Activated T-cell treated with anti-CD3 and anti-CD28 coated beads, Interleukin-2, amount 50 U/mL, for 4 hours (primary cell): ENCODE results near the gene IQSEC2. TPM values are rescaled to one million over a fixed set of nuclear protein-coding genes. Genes with fewer than 3 reads are reported as not detected.
A peak's percentile ranks its signal among the peaks of the same experiment; 100 is the strongest.

Experiments
- ATAC-seq, 2 donors: fragments of 200-7000 bp; cut with Tn5 transposase; one replicate each; pipeline ENCODE4 v1.10.0; 2021
- DNase-seq: peaks from one replicate; pipeline ENCODE4 v3.0.0-alpha.2; 2020
- H3K27me3 Mint-ChIP-seq: one replicate; pipeline ENCODE4 v1.8.0; 2021; ENCODE audit warnings: low read depth, mixed read lengths
- H3K36me3 Mint-ChIP-seq: one replicate; pipeline ENCODE4 v1.8.0; 2022; ENCODE audit warnings: mixed read lengths; ENCODE audit not compliant: insufficient read depth
- H3K4me1 Mint-ChIP-seq: one replicate; pipeline ENCODE4 v1.8.0; 2021; ENCODE audit warnings: low read depth, mixed read lengths
- H3K4me3 Mint-ChIP-seq: one replicate; pipeline ENCODE4 v1.8.0; 2021; ENCODE audit warnings: mild to moderate bottlenecking, moderate library complexity, mixed read lengths
- H3K9me3 Mint-ChIP-seq: one replicate; pipeline ENCODE4 v1.8.0; 2021; ENCODE audit warnings: mixed read lengths
- total RNA-seq, 3 donors: library from RNA; stranded (reverse); gene quantifications; one replicate each; pipeline ENCODE4 v1.2.1, GENCODE V29; 2021

The IQSEC2 gene
- total RNA-seq, 3 donors from 2014 or later = 0.43 to 1.2 (median 0.46) TPM

DNA sequence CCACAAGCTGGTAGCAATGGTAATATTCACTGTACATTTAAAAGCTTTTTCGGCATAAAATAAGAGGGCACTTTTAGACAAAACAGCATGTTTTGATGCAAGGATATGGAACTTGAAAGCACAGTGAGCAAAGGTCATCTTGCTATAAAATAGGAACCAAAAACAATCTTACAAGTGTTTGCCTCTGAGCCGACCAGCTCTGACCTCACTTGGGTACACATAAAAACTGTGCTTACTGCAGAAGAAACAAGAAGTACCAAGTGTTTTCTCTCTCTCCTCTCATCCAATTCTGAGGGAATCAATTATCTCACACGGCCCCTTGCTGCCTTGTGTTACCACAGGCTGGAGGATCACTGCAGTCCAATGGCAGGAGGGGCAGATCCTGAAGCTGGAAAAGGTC lies 4.8 kb upstream of the IQSEC2 start:
- Mint-ChIP-seq H3K4me1 (peaks cover 23% of the 10 kb centered on the region), H3K36me3 (no peaks in the 10 kb centered on the region), H3K4me3 (no peak overlapping the region), H3K9me3 (no peaks in the 10 kb centered on the region), H3K27me3 (no peaks in the 10 kb centered on the region)
- DNase-seq (no peak), ATAC-seq (no peak)

DNA sequence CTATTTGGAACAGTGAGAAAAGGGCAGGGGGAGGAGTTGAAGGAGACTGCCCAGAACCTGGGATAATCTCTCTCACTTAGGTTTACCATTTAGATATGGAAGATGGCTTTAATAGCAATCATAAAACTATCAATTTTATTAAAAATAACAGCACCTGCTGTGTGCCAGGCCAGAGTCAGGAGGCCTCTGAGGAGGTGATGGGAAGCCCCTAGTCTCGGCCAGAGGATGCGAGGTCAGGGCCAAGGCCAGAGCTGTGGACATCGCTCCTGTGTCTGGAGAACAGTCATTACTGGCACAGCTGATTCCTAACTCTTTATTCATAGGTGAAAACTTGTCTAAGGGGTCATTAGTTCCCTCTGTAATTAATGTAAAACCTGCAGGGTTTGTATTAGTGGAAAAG lies 4.2 kb upstream of the IQSEC2 start:
- no peak overlapping the region for H3K4me3 Mint-ChIP-seq
- no peaks in the 10 kb centered on the region for H3K9me3 Mint-ChIP-seq
- H3K4me1 Mint-ChIP-seq = peaks cover 23% of the 10 kb centered on the region
- no peaks in the 10 kb centered on the region for H3K27me3 Mint-ChIP-seq
- no peaks in the 10 kb centered on the region for H3K36me3 Mint-ChIP-seq
- ATAC-seq (no peak), DNase-seq (no peak)

DNA sequence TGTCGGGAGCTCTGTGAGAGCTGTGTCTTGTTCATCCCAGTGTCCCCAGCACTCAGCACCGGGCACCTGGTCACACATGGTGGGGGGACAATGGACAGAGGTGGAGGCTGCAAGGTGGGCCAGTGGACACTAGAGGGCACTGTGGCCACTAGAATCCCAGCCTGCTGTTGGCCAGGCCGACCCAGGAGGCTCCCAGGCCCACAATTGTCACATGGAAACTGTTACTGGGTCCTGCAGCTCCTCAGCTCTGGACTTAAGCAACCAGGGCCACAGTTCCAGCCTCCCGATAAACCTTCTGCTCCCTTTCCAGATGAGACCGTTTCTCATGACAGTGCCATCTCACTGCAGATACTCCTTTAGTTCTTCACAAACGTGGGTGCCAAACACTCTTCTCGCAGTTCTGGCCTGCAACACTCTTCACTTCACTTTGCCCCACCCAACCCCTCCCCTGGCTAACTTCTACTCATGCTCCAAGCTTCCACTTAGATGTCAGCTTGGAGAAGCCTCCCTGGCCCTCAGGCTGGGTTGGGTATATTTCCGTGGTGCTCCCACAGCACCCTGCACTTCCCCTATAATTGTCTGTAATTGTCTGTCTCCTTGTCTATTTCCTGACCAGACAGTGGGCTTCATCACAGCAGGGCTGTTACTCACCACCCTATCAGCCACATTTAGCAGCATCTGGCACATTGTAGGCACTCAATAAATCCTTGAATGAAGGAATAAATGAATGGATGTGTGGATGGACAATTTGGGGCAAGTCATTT lies 3.5 kb upstream of the IQSEC2 start:
- H3K9me3 Mint-ChIP-seq = no peaks in the 10 kb centered on the region
- peaks cover 28% of the 10 kb centered on the region for H3K4me1 Mint-ChIP-seq
- DNase-seq = peak; percentile 46
- no peaks in the 10 kb centered on the region for H3K36me3 Mint-ChIP-seq
- peak; percentile 56 to 60 for ATAC-seq
- no peak overlapping the region for H3K4me3 Mint-ChIP-seq
- no peaks in the 10 kb centered on the region for H3K27me3 Mint-ChIP-seq

DNA sequence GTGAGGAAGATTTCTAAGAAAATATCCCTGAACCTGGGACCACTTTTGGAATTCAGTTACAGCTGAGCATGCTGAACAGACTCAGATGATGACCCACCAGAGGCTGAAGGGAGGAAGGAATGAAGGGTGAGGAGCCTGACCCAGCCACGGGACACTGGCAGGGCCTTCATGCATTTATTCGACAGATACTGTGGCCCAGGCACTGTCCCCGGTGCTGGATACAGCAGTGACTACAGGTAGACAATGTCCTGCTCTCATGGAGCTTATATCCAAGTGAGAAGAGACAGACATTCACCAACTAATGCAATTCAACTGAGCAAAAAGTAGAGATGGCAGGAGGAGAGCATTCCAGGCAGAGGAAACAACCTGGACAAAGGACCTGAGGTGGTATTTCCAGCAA lies 2.2 kb upstream of the IQSEC2 start:
- H3K4me3 Mint-ChIP-seq = no peak overlapping the region
- ATAC-seq (no peak), DNase-seq (no peak)
- H3K4me1 Mint-ChIP-seq = peaks cover 23% of the 10 kb centered on the region
- no peaks in the 10 kb centered on the region for H3K9me3 Mint-ChIP-seq
- no peaks in the 10 kb centered on the region for H3K36me3 Mint-ChIP-seq
- no peaks in the 10 kb centered on the region for H3K27me3 Mint-ChIP-seq

DNA sequence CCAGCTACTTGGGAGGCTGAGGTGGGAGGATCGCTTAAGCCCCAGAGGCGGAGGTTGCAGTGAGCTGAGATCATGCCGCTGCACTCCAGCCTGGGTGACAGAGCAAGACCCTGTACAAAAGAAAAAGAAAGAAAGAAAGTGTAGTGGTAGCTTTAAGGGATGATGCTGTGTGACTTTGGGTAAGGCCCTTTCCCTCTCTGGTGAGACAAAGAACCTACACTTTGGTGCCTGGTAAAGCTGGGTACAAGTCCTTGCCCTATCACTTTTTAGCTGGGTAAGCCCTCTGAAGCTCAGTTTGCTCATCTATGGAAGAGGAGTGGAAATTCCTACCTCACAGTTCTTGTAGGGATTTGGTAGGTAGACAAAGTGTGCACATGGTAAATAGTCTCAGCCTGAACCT lies 1.7 kb upstream of the IQSEC2 start:
- Mint-ChIP-seq H3K9me3 (no peaks in the 10 kb centered on the region), H3K36me3 (no peaks in the 10 kb centered on the region), H3K4me3 (no peak overlapping the region), H3K27me3 (no peaks in the 10 kb centered on the region), H3K4me1 (peaks cover 20% of the 10 kb centered on the region)
- ATAC-seq = no peak
- DNase-seq = no peak

DNA sequence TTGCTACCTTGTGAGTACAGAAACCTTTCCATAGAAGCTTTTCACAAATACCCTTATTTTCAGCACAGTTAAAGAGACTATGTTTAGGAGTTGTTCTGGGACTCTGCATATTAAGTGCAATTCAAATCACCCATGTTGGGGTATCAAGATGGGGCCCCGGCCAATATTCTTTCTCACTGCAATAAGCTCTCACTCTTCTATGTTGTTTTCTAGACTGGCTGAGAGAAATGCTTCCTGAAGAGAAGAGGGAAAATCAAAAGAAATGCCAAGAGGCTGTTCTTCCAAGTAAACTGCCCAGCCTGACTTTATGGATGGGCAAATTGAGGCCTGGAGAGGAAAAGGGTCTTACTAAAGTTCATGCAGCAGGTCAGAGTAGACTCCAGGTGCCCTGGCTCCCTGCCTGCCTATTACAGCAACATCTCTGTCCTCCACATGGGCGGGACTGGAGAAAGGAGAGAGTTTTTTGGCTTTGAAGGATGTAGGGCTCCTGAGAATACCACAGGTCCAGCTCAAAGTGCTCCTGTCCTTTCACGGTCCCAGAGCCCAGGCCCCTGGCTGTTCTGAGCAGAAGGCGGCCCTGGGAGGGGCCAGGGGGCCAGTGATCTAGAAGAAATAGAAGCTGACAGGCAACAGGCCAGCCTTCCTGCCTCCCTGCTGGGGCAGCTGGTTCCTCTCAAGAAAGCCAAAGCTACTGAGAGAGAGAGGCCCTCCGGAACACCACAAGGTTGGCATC lies 745 bp upstream of the IQSEC2 start:
- DNase-seq (no peak), ATAC-seq (no peak)
- H3K36me3 Mint-ChIP-seq = no peaks in the 10 kb centered on the region
- H3K4me3 Mint-ChIP-seq = no peak overlapping the region
- no peaks in the 10 kb centered on the region for H3K9me3 Mint-ChIP-seq
- H3K27me3 Mint-ChIP-seq = no peaks in the 10 kb centered on the region
- H3K4me1 Mint-ChIP-seq = peaks cover 10% of the 10 kb centered on the region

DNA sequence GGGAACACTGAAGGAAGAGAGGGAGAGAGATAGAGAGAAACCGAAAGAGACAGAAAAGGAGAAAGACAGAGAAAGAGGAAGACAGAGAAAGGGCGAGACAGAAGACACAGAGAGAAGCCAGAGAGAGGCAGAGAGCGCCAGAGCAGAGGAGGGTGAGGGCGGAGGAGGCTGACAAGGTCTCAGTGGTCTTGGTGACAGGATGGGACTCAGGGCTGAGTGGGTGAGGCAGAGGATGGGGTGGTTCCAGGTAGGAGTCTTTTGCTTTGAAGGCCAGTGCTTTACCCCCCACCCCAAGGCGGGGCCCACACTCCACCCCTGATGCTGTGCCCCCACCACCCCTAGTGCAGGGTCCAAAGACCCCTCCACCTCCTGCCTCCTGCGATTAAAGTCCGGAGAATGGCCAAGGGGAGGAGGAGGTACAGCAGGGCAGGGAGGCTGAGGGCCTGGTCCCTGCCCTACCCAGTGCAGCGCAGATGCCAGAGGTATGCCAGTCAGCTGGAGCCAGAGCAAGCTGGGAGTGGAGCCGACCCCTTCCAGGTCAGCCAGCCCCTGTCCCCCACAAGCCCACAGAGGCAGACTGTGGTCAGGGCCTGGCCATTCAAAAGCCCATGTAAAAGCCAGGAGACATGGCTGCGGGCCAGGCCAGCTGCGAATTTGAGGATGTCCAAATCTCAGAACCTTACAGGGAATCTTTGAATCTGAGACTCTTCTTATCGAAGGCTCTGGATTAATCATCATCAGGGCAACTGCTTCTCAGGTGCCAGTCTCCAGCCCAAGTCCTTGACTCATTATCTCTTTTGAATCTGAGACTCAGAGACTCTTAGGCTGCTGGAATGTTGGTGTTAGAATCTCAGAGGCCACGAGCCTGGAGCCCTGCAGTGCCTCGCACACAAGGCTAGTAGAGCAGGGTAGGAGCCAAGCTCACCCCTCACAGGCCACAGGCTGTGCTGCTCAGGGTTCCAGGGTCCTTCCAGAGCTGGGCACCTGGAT lies 758 bp downstream of the IQSEC2 start:
- Mint-ChIP-seq H3K4me3 (peak overlapping the region; percentile 31), H3K4me1 (peaks cover 6% of the 10 kb centered on the region), H3K36me3 (no peaks in the 10 kb centered on the region), H3K9me3 (no peaks in the 10 kb centered on the region), H3K27me3 (no peaks in the 10 kb centered on the region)
- DNase-seq (no peak), ATAC-seq (peak; percentile 27 to 36)

DNA sequence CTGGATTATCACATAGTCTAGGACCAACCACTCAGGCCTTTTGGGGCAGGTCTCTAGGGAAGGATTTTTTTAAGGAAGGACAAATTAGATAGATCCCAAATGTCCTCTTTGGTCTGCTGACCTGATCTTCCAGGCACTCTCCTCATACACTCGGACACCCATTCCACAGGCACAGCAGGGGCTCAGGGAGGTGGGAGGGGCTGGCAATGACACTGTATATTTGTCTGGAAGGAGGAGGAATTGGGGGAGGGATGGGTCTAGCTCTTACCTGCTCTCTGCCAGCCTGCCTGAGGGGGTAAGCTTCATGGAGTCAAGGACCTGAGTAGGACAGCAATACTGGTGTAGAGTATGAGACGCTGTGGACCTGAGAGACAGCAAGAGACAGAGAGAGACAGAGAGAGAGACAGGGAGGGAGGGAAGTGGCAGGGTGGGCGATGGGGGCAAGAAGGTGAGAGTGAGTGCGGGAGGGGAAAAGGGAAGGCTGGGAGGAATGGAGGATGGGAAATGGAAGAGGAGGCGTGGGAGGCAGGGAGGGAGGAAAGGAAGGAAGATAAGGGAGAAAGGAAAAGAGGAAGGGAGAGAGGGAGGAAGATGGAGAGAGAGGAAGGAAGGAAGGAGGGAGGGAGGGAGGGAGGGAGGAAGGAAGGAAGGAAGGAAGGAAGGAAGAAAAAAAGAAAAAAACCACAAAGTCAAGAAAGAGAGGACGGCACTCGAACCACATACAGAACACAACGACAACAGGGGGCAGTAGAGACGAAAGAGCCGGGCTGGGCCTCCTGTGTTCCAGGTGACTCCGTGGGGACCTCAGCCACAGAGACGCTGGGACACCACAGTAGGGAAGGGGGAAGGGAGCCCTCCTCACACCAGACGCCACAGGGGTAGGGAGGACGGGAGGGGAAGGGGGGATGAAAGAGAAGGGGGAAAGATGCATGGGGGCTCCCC lies 1.8 kb downstream of the IQSEC2 start:
- no peaks in the 10 kb centered on the region for H3K27me3 Mint-ChIP-seq
- peak; percentile 40 to 53 for ATAC-seq
- no peaks in the 10 kb centered on the region for H3K9me3 Mint-ChIP-seq
- peaks cover 6% of the 10 kb centered on the region for H3K4me1 Mint-ChIP-seq
- no peak overlapping the region for H3K4me3 Mint-ChIP-seq
- DNase-seq = no peak
- no peaks in the 10 kb centered on the region for H3K36me3 Mint-ChIP-seq

DNA sequence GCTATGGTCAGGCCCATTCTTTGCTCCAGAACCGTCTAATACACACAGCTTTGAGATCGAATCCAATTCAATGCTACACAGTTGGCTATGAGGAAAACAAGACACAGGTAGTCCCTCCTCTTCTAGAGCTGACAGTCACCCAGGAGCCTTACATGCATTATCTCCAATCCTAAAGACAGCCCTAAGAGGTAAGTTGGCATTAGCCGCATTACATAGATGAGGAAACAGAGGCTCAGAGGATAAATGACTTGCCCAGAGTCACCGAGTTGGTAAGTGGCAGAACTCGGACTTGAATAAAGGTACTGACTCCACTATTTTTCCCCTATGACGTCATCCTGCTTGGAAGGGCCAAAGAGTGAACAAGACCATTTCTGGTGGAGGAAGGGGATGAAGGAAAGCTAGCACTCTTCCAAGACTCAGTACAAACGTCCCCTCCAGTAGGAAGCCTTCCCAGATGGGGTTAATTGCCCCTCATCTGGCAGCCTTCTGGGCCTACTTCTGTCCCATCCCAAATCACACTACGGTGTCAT lies 8.5 kb downstream of the IQSEC2 start:
- DNase-seq (no peak), ATAC-seq (no peak)
- Mint-ChIP-seq H3K4me3 (no peak overlapping the region), H3K4me1 (no peaks in the 10 kb centered on the region), H3K9me3 (no peaks in the 10 kb centered on the region), H3K36me3 (no peaks in the 10 kb centered on the region), H3K27me3 (no peaks in the 10 kb centered on the region)

DNA sequence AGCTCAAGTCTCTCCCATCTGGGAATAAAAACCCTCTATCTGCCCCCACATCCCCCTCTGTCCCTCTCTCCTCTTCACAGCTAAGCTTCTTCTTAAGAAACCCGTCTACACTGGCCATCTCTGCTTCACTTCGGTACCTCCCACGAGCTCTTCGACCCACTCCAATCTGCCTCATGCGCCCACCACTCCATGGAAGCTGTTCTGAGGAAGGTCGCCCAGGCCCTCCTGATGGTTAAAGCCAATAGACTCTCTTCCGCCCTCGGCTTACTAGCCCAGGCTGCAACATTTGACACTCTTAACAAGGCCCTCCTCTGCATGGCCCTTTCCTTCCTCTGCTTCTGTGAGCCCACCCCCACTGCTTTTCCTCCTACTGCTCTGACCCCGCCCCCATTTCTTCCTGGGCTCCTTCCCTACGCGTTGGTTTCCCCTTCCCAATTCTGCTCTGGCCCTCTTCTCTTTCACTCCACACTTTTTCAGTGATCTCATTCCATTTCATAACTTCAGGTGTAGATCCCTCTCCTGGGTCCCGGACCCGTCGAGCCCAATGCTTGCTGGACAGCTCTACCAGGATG lies 11.8 kb downstream of the IQSEC2 start:
- ATAC-seq (no peak), DNase-seq (no peak)
- Mint-ChIP-seq H3K27me3 (peaks cover 3% of the 10 kb centered on the region), H3K36me3 (no peaks in the 10 kb centered on the region), H3K4me3 (no peak overlapping the region), H3K9me3 (no peaks in the 10 kb centered on the region), H3K4me1 (no peaks in the 10 kb centered on the region)

DNA sequence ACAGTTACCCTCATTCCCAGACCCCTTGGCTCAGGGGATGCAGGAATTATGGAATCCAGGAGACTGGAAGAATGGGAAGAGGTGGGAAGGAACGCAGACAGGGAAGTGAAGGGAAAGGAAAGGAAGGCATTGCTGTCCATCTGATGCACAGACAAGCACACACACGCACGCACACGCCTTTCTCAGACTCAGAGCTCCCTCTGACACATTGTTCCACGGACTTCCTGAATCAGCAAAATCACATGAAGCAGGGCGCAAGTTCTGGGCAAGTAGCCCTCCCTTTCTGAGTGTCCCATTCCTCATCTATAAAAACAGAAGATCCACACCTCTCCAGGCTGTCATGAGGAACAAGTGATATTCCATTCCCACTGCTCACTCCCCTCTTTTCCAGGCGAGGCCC lies 13.2 kb downstream of the IQSEC2 start:
- H3K4me1 Mint-ChIP-seq = peaks cover 10% of the 10 kb centered on the region
- no peak for ATAC-seq

DNA sequence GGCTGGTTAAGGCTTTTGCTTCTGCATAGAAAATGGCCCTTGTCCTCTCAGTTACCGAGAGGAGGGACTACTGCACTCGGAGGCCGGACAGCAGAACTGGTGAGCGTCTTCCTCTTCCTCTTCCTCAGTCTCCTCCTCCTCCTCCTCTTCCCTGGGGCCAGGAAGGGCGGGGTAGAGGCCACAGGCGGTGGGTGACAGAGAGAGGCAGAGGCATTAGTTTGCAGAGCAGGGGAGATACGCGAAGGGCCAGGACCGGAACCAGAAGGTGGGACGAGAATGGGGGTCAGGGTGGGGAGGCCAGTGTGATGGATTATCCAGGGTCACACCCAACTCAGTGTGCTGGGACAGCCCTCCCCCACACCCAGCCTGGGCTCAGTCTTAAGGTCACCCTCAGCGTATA lies 14.5 kb downstream of the IQSEC2 start:
- peaks cover 19% of the 10 kb centered on the region for H3K4me1 Mint-ChIP-seq
- H3K4me3 Mint-ChIP-seq = no peak overlapping the region
- ATAC-seq (no peak), DNase-seq (no peak)
- no peaks in the 10 kb centered on the region for H3K36me3 Mint-ChIP-seq
- H3K9me3 Mint-ChIP-seq = no peaks in the 10 kb centered on the region
- H3K27me3 Mint-ChIP-seq = peaks cover 3% of the 10 kb centered on the region

More for the DNA sequence above, 13.2 kb downstream of the IQSEC2 start:
- Mint-ChIP-seq H3K27me3 (peaks cover 3% of the 10 kb centered on the region), H3K36me3 (no peaks in the 10 kb centered on the region), H3K4me3 (no peak overlapping the region), H3K9me3 (no peaks in the 10 kb centered on the region)
- no peak for DNase-seq
